MV-4-11 (cell line): ENCODE results near the gene TRPT1.
A peak's percentile ranks its signal among the peaks of the same experiment; 100 is the strongest.

Source experiments
- DNase-seq: peaks from one replicate; lab custom pipeline; 2025; lab: John Stamatoyannopoulos, UW

TRPT1 gene

GRCh38 chr11:64207256-64208085 lies 18.5 kb downstream of the TRPT1 start:
- peak; percentile 92 for DNase-seq

- DNase-seq = peak; percentile 81
Measured at GRCh38 chr11:64206457-64207255, 19.3 kb downstream of the TRPT1 start, which contains the start of gene FERMT3. FERMT3 (plus strand) TSS chr11:64206721; CDS start chr11:64207365, 644 bp downstream.

- DNase-seq = peak; percentile 91
Measured at GRCh38 chr11:64204464-64204989, 21.5 kb downstream of the TRPT1 start.

- DNase-seq = no peak
Measured at GRCh38 chr11:64204080-64204440, 21.9 kb downstream of the TRPT1 start.

GRCh38 chr11:64203421-64204079 lies 22.4 kb downstream of the TRPT1 start:
- no peak for DNase-seq

GRCh38 chr11:64202992-64203391 lies 23.0 kb downstream of the TRPT1 start:
- no peak for DNase-seq

GRCh38 chr11:64201543-64201942 lies 24.4 kb downstream of the TRPT1 start:
- no peak for DNase-seq

GRCh38 chr11:64198511-64198910 lies 27.5 kb downstream of the TRPT1 start:
- DNase-seq = peak; percentile 72

- peak; percentile 67 for DNase-seq
Measured at GRCh38 chr11:64196626-64197025, 29.4 kb downstream of the TRPT1 start.

- no peak for DNase-seq
Measured at GRCh38 chr11:64192434-64192833, 33.6 kb downstream of the TRPT1 start.

GRCh38 chr11:64186492-64187165 lies 39.4 kb downstream of the TRPT1 start:
- DNase-seq = no peak

- DNase-seq = peak; percentile 100
Measured at GRCh38 chr11:64185693-64186491, 40.1 kb downstream of the TRPT1 start, which contains the start of gene STIP1. STIP1 (plus strand) TSS chr11:64186171; CDS start chr11:64186262, 91 bp downstream.

- DNase-seq = peak; percentile 55
Measured at GRCh38 chr11:64185175-64185692, 40.8 kb downstream of the TRPT1 start.

GRCh38 chr11:64183890-64184289 lies 42.1 kb downstream of the TRPT1 start:
- no peak for DNase-seq

- peak; percentile 89 for DNase-seq
Measured at GRCh38 chr11:64181506-64182411, 44.2 kb downstream of the TRPT1 start.

GRCh38 chr11:64180891-64181290 lies 45.1 kb downstream of the TRPT1 start:
- no peak for DNase-seq

GRCh38 chr11:64178951-64179639 lies 46.9 kb downstream of the TRPT1 start:
- DNase-seq = no peak

GRCh38 chr11:64178203-64178602 lies 47.8 kb downstream of the TRPT1 start:
- peak; percentile 76 for DNase-seq

- DNase-seq = no peak
Measured at GRCh38 chr11:64176751-64177150, 49.2 kb downstream of the TRPT1 start.
